Neural cell (in vitro differentiated cells): ENCODE data around the gene NXPH2. TPM values are rescaled to one million over a fixed set of nuclear protein-coding genes. Genes with fewer than 3 reads are reported as not detected.

Experiments used
- H2AFZ ChIP-seq: fragments of 200-600, 300-800 bp; sonication (generic), shearing (Covaris generic); 2 replicates; pipeline ENCODE4 v1.6.0; 2014; ENCODE audit warnings: low read depth, mild to moderate bottlenecking, antibody characterized with exemption, low read length, moderate library complexity
- H3F3A ChIP-seq: fragments of 200-600 bp; shearing (Covaris generic); 2 replicates; pipeline ENCODE4 v1.6.1; 2016; ENCODE audit warnings: mild to moderate bottlenecking, moderate library complexity, mixed read lengths, antibody characterized with exemption, low read length; ENCODE audit not compliant: insufficient read depth, poor library complexity, severe bottlenecking
- H3K27ac ChIP-seq: fragments of 200-600, 300-800 bp; sonication (generic), shearing (Covaris generic); 2 replicates; pipeline ENCODE4 v1.5.1; 2014; ENCODE audit warnings: mild to moderate bottlenecking, low read length, moderate library complexity
- H3K27me3 ChIP-seq: fragments of 300-800, 200-600 bp; sonication (generic), shearing (Covaris generic); 2 replicates; pipeline ENCODE4 v1.6.0; 2014; ENCODE audit warnings: mild to moderate bottlenecking, low read depth, low read length, moderate library complexity; ENCODE audit not compliant: insufficient read depth
- H3K36me3 ChIP-seq: fragments of 300-800, 200-600 bp; sonication (generic), shearing (Covaris generic); 2 replicates; pipeline ENCODE4 v1.5.1; 2014; ENCODE audit warnings: mild to moderate bottlenecking, antibody characterized with exemption, low read length, moderate library complexity; ENCODE audit not compliant: insufficient read depth
- H3K4me2 ChIP-seq: fragments of 300-800, 200-600 bp; sonication (generic), shearing (Covaris generic); 2 replicates; pipeline ENCODE4 v1.6.0; 2014; ENCODE audit warnings: mild to moderate bottlenecking, low read length
- H3K4me3 ChIP-seq: fragments of 300-800, 200-600 bp; sonication (generic), shearing (Covaris generic); 2 replicates; pipeline ENCODE4 v1.5.1; 2014; ENCODE audit warnings: mild to moderate bottlenecking, low read length, moderate library complexity
- H3K79me2 ChIP-seq: fragments of 200-600 bp; shearing (Covaris generic); replicated peaks from 2 replicates; pipeline ENCODE4 v1.6.0; 2014; ENCODE audit warnings: mild to moderate bottlenecking, low read length, moderate library complexity; ENCODE audit not compliant: insufficient read depth
- H3K9ac ChIP-seq: fragments of 300-800, 200-600 bp; sonication (generic), shearing (Covaris generic); 2 replicates; pipeline ENCODE4 v1.6.1; 2016; ENCODE audit warnings: mild to moderate bottlenecking, low read length, mixed read lengths
- H3K9me2 ChIP-seq: fragments of 200-600 bp; shearing (Covaris generic); 2 replicates; pipeline ENCODE4 v1.6.1; 2016; ENCODE audit warnings: mild to moderate bottlenecking, low read length, mixed read lengths; ENCODE audit not compliant: insufficient read depth
- H3K9me3 ChIP-seq: fragments of 200-600, 300-800 bp; sonication (generic), shearing (Covaris generic); 2 replicates; pipeline ENCODE4 v1.6.1; 2016; ENCODE audit warnings: mild to moderate bottlenecking, mixed run types, low read length, moderate library complexity, mixed read lengths
- H4K20me1 ChIP-seq: fragments of 200-600 bp; shearing (Covaris generic); 2 replicates; pipeline ENCODE4 v1.6.1; 2016; ENCODE audit warnings: mild to moderate bottlenecking, mixed run types; ENCODE audit not compliant: insufficient read depth
- EP300 ChIP-seq: fragments of 450-650 bp; conservative IDR thresholded peaks from 2 replicates; pipeline ENCODE4 v1.6.1; 2014; ENCODE audit warnings: antibody characterized with exemption, mild to moderate bottlenecking, moderate library complexity; ENCODE audit not compliant: poor library complexity, severe bottlenecking
- EZH2 ChIP-seq: fragments of 200-600, 300-800 bp; shearing (Covaris generic), sonication (generic); IDR thresholded peaks from 2 replicates; pipeline ENCODE4 v1.6.1; 2014; ENCODE audit warnings: antibody characterized with exemption, low read length, borderline replicate concordance, mild to moderate bottlenecking; ENCODE audit not compliant: insufficient read depth, poor library complexity, severe bottlenecking
- MXI1 ChIP-seq: fragments of 450-650 bp; conservative IDR thresholded peaks from 2 replicates; pipeline ENCODE4 v1.6.1; 2014; ENCODE audit warnings: antibody characterized with exemption, mild to moderate bottlenecking; ENCODE audit not compliant: poor library complexity, severe bottlenecking
- POLR2AphosphoS5 ChIP-seq: IDR thresholded peaks from 2 replicates; pipeline ENCODE4 v1.6.1; 2012
- RAD21 ChIP-seq: fragments of 450-650 bp; conservative IDR thresholded peaks from 2 replicates; pipeline ENCODE4 v1.6.1; 2014; ENCODE audit warnings: antibody characterized with exemption, mild to moderate bottlenecking, moderate library complexity
- SMC3 ChIP-seq: fragments of 450-650 bp; conservative IDR thresholded peaks from 2 replicates; pipeline ENCODE4 v1.6.1; 2014; ENCODE audit warnings: antibody characterized with exemption, mild to moderate bottlenecking, moderate library complexity; ENCODE audit not compliant: poor library complexity
- TAF1 ChIP-seq: IDR thresholded peaks from 2 replicates; pipeline ENCODE4 v1.6.1; 2012; ENCODE audit warnings: low read depth
- polyA plus RNA-seq: library from polyadenylated mRNA; depleted of rRNA; stranded (reverse); fragments of >200 nt; gene quantifications from 2 replicates; pipeline ENCODE4 v1.2.3, GENCODE V29; 2014
- TF ChIP-seq, protein P1 (sequence below): IDR thresholded peaks from 2 replicates; pipeline ENCODE4 v1.6.1; 2012; ENCODE audit warnings: borderline replicate concordance
- TF ChIP-seq, protein P2 (sequence below): fragments of 450-650 bp; IDR thresholded peaks from 2 replicates; pipeline ENCODE4 v1.5.1; 2014; ENCODE audit warnings: antibody characterized with exemption, mild to moderate bottlenecking, moderate library complexity; ENCODE audit not compliant: poor library complexity, severe bottlenecking

The NXPH2 gene
- polyA plus RNA-seq, 1 donor from 2014 or later, result not detected

DNA sequence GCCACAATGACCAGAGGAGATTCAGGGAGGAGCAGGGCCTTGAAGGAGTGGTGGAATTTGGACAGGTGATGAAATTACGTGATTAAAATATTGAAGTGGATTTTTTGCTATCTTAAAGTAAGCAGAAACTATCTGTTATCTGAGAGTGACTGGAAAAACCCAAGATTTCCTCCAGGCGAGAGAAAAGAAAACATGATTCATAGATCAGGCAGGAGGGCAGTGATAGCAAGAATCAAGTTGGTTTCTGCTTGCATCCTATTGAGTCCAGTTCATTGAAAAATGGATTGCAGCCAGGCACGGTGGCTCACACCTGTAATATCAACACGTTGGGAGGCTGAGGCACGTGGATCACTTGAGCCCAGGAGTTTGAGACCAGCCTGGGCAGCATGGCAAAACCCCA is 127.8 kb downstream of the NXPH2 start:
- H3K9me2 ChIP-seq, result no peaks in the 10 kb centered on the region
- H3K27me3 ChIP-seq, result no peaks in the 10 kb centered on the region
- H2AFZ ChIP-seq, result no peak overlapping the region
- H3K9me3 ChIP-seq, result no peaks in the 10 kb centered on the region
- no peaks in the 10 kb centered on the region for H4K20me1 ChIP-seq
- H3K4me3 ChIP-seq, result no peak overlapping the region
- no peak overlapping the region for H3K27ac ChIP-seq
- H3F3A ChIP-seq, result no peaks in the 10 kb centered on the region
- H3K9ac ChIP-seq, result no peak overlapping the region
- H3K4me2 ChIP-seq, result no peak overlapping the region
- no peaks in the 10 kb centered on the region for H3K36me3 ChIP-seq
- no peaks in the 10 kb centered on the region for H3K79me2 ChIP-seq
- TF ChIP-seq POLR2AphosphoS5, result no peak
- TF ChIP-seq, protein P1, sequence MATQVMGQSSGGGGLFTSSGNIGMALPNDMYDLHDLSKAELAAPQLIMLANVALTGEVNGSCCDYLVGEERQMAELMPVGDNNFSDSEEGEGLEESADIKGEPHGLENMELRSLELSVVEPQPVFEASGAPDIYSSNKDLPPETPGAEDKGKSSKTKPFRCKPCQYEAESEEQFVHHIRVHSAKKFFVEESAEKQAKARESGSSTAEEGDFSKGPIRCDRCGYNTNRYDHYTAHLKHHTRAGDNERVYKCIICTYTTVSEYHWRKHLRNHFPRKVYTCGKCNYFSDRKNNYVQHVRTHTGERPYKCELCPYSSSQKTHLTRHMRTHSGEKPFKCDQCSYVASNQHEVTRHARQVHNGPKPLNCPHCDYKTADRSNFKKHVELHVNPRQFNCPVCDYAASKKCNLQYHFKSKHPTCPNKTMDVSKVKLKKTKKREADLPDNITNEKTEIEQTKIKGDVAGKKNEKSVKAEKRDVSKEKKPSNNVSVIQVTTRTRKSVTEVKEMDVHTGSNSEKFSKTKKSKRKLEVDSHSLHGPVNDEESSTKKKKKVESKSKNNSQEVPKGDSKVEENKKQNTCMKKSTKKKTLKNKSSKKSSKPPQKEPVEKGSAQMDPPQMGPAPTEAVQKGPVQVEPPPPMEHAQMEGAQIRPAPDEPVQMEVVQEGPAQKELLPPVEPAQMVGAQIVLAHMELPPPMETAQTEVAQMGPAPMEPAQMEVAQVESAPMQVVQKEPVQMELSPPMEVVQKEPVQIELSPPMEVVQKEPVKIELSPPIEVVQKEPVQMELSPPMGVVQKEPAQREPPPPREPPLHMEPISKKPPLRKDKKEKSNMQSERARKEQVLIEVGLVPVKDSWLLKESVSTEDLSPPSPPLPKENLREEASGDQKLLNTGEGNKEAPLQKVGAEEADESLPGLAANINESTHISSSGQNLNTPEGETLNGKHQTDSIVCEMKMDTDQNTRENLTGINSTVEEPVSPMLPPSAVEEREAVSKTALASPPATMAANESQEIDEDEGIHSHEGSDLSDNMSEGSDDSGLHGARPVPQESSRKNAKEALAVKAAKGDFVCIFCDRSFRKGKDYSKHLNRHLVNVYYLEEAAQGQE, result no peak
- TF ChIP-seq SMC3, result no peak
- no peak for TF ChIP-seq RAD21
- TF ChIP-seq, protein P2, sequence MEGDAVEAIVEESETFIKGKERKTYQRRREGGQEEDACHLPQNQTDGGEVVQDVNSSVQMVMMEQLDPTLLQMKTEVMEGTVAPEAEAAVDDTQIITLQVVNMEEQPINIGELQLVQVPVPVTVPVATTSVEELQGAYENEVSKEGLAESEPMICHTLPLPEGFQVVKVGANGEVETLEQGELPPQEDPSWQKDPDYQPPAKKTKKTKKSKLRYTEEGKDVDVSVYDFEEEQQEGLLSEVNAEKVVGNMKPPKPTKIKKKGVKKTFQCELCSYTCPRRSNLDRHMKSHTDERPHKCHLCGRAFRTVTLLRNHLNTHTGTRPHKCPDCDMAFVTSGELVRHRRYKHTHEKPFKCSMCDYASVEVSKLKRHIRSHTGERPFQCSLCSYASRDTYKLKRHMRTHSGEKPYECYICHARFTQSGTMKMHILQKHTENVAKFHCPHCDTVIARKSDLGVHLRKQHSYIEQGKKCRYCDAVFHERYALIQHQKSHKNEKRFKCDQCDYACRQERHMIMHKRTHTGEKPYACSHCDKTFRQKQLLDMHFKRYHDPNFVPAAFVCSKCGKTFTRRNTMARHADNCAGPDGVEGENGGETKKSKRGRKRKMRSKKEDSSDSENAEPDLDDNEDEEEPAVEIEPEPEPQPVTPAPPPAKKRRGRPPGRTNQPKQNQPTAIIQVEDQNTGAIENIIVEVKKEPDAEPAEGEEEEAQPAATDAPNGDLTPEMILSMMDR, result no peak
- no peak for TF ChIP-seq TAF1
- TF ChIP-seq EZH2, result no peak
- no peak for TF ChIP-seq EP300
- TF ChIP-seq MXI1, result no peak

DNA sequence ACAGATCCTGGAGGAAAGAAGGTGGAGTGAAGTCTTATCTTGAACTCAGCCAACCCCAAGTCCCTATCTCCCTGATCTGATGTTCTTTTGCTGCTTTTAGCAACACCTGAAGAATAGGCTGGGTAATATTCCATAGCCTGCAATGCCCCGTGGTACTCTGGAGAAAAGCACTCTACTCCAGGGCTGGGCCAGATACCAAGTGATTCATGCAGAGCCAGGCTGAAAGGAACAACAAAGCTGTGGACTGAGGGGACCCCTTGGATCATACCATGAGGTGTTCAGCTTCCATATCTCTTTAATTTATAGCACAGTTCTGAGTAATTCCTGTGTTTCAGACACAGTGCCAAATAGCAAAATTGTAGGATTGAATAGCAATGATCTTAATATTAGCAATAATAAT is 130.6 kb downstream of the NXPH2 start:
- H4K20me1 ChIP-seq, result no peaks in the 10 kb centered on the region
- no peaks in the 10 kb centered on the region for H3K9me3 ChIP-seq
- H3F3A ChIP-seq, result no peaks in the 10 kb centered on the region
- H3K36me3 ChIP-seq, result no peaks in the 10 kb centered on the region
- H3K4me3 ChIP-seq, result no peak overlapping the region
- H3K4me2 ChIP-seq, result no peak overlapping the region
- H3K79me2 ChIP-seq, result no peaks in the 10 kb centered on the region
- H3K9ac ChIP-seq, result no peak overlapping the region
- no peak overlapping the region for H3K27ac ChIP-seq
- H3K27me3 ChIP-seq, result no peaks in the 10 kb centered on the region
- H3K9me2 ChIP-seq, result no peaks in the 10 kb centered on the region
- no peak overlapping the region for H2AFZ ChIP-seq
- TF ChIP-seq POLR2AphosphoS5 (no peak), SMC3 (no peak), EZH2 (no peak), RAD21 (no peak), TAF1 (no peak), MXI1 (no peak), EP300 (no peak)
- TF ChIP-seq, protein P1, result no peak
- TF ChIP-seq, protein P2, result no peak
